Thymus (tissue), 11 donors: ENCODE data around the gene LINGO4. TPM values are rescaled to one million over a fixed set of nuclear protein-coding genes. Genes with fewer than 3 reads are reported as not detected.

Experiments
- DNase-seq, 9 donors: peaks; one replicate each; pipeline ENCODE4 v3.0.0-alpha.2; 2013; ENCODE audit warnings: low spot score in 9 of 9, low read depth in 6 of 9, missing footprints in 1 of 9
- H3K27ac ChIP-seq, 2 donors: one replicate each; pipeline ENCODE4 v1.5.1; 2013; ENCODE audit warnings: control low read depth in 1 of 2, low read depth in 1 of 2, low read length in 1 of 2, mild to moderate bottlenecking in 1 of 2, moderate library complexity in 1 of 2
- H3K27me3 ChIP-seq, 2 donors: one replicate each; pipeline ENCODE4 v1.5.1; 2013; ENCODE audit warnings: low read length in 1 of 2; ENCODE audit not compliant: control insufficient read depth in 2 of 2, insufficient read depth in 1 of 2
- H3K36me3 ChIP-seq, 2 donors: one replicate each; pipeline ENCODE4 v1.5.1; 2013; ENCODE audit warnings: low read length in 1 of 2, mild to moderate bottlenecking in 1 of 2, moderate library complexity in 1 of 2; ENCODE audit not compliant: control insufficient read depth in 2 of 2, insufficient read depth in 2 of 2
- H3K4me1 ChIP-seq, 2 donors: one replicate each; pipeline ENCODE4 v1.5.1; 2013; ENCODE audit warnings: low read length in 2 of 2; ENCODE audit not compliant: control insufficient read depth in 2 of 2, insufficient read depth in 2 of 2
- H3K4me3 ChIP-seq, 2 donors: one replicate each; pipeline ENCODE4 v1.5.1; 2013; ENCODE audit warnings: low read length in 2 of 2, control low read depth in 1 of 2, mild to moderate bottlenecking in 1 of 2
- H3K9me3 ChIP-seq, 2 donors: one replicate each; pipeline ENCODE4 v1.5.1; 2013; ENCODE audit warnings: low read length in 1 of 2, mild to moderate bottlenecking in 1 of 2; ENCODE audit not compliant: control insufficient read depth in 2 of 2, insufficient read depth in 1 of 2
- WGBS: extraction: QIAGEN DNeasy Blood & Tissue Kit; methylation state at CpG from one replicate; pipeline ENCODE4 v1.1.7; 2013; 5-methylcytosine and 5-hydroxymethylcytosine counted together
- polyA plus RNA-seq: library from polyadenylated mRNA; stranded (reverse); fragments of 200-250 nt; gene quantifications from one replicate; pipeline ENCODE4 v1.2.3, GENCODE V29; 2013
- total RNA-seq: library from RNA; stranded (reverse); fragments of 120-200 nt; gene quantifications from one replicate; pipeline ENCODE4 v1.2.4, GENCODE V29; 2013
- donor health status: healthy.

The LINGO4 gene
- total and polyA plus RNA-seq, 2 donors: 0.14 to 0.52 TPM

GRCh38 chr1:151829352-151830046 lies 24.3 kb upstream of the LINGO4 start:
- H3K36me3 ChIP-seq: peaks cover 0 to 3% of the 10 kb centered on the region in 2 donors
- WGBS: 36% methylated on average over 4 of the region's 4 CpGs
- H3K27ac ChIP-seq: peak overlapping the region; percentile 87 to 92
- peaks cover 68 to 98% of the 10 kb centered on the region in 2 donors for H3K4me1 ChIP-seq
- peak overlapping the region in 1 of 2 donors; percentile 5 for H3K4me3 ChIP-seq
- peaks cover 0 to 6% of the 10 kb centered on the region in 2 donors for H3K9me3 ChIP-seq
- DNase-seq: peak in 1 of 9 donors; percentile 48
- no peaks in the 10 kb centered on the region for H3K27me3 ChIP-seq

GRCh38 chr1:151828921-151829320 lies 23.7 kb upstream of the LINGO4 start:
- 1% methylated on average over 12 of the region's 12 CpGs for WGBS
- Histone ChIP-seq H3K36me3 (peaks cover 1 to 3% of the 10 kb centered on the region in 2 donors), H3K27me3 (no peaks in the 10 kb centered on the region), H3K9me3 (peaks cover 0 to 6% of the 10 kb centered on the region in 2 donors), H3K4me3 (peak overlapping the region in 1 of 2 donors; percentile 5), H3K4me1 (peaks cover 64 to 98% of the 10 kb centered on the region in 2 donors), H3K27ac (peak overlapping the region; percentile 87 to 92)
- peak in 1 of 9 donors; percentile 49 for DNase-seq

GRCh38 chr1:151827853-151828252 lies 22.6 kb upstream of the LINGO4 start:
- Histone ChIP-seq H3K9me3 (peaks cover 0 to 6% of the 10 kb centered on the region in 2 donors), H3K4me3 (peak overlapping the region; percentile 18 to 28), H3K36me3 (peaks cover 3 to 8% of the 10 kb centered on the region in 2 donors), H3K4me1 (peaks cover 57 to 98% of the 10 kb centered on the region in 2 donors), H3K27me3 (no peaks in the 10 kb centered on the region), H3K27ac (peak overlapping the region; percentile 56 to 92)
- no peak for DNase-seq
- WGBS: 21% methylated on average over 9 of the region's 9 CpGs

GRCh38 chr1:151825751-151826660 lies 20.8 kb upstream of the LINGO4 start:
- H3K27ac ChIP-seq: peak overlapping the region; percentile 81 to 90
- H3K4me1 ChIP-seq: peaks cover 42 to 100% of the 10 kb centered on the region in 2 donors
- H3K27me3 ChIP-seq: no peaks in the 10 kb centered on the region
- H3K4me3 ChIP-seq: peak overlapping the region; percentile 69 to 89
- peak; percentile 66 to 96 (median 88) for DNase-seq
- peaks cover 0 to 6% of the 10 kb centered on the region in 2 donors for H3K9me3 ChIP-seq
- WGBS: 31% methylated on average over 21 of the region's 21 CpGs
- peaks cover 3 to 13% of the 10 kb centered on the region in 2 donors for H3K36me3 ChIP-seq

GRCh38 chr1:151825204-151825603 lies 20.0 kb upstream of the LINGO4 start:
- H3K36me3 ChIP-seq: peaks cover 7 to 13% of the 10 kb centered on the region in 2 donors
- peaks cover 35 to 100% of the 10 kb centered on the region in 2 donors for H3K4me1 ChIP-seq
- peaks cover 0 to 6% of the 10 kb centered on the region in 2 donors for H3K9me3 ChIP-seq
- no peak for DNase-seq
- peak overlapping the region; percentile 69 to 89 for H3K4me3 ChIP-seq
- H3K27ac ChIP-seq: peak overlapping the region; percentile 81 to 90
- no peaks in the 10 kb centered on the region for H3K27me3 ChIP-seq
- 66% methylated on average over 9 of the region's 9 CpGs for WGBS

GRCh38 chr1:151823175-151823574 lies 18.0 kb upstream of the LINGO4 start:
- peak overlapping the region; percentile 69 to 89 for H3K4me3 ChIP-seq
- no peaks in the 10 kb centered on the region for H3K27me3 ChIP-seq
- 88% methylated on average over 8 of the region's 8 CpGs for WGBS
- no peak for DNase-seq
- H3K4me1 ChIP-seq: peaks cover 38 to 100% of the 10 kb centered on the region in 2 donors
- H3K36me3 ChIP-seq: peaks cover 12 to 13% of the 10 kb centered on the region in 2 donors
- H3K27ac ChIP-seq: peak overlapping the region; percentile 56 to 94
- H3K9me3 ChIP-seq: peaks cover 0 to 6% of the 10 kb centered on the region in 2 donors

- H3K27me3 ChIP-seq: no peaks in the 10 kb centered on the region
- DNase-seq: peak in 1 of 9 donors; percentile 69
- H3K27ac ChIP-seq: peak overlapping the region; percentile 74 to 94
- H3K4me1 ChIP-seq: peaks cover 39 to 100% of the 10 kb centered on the region in 2 donors
- peaks cover 0 to 6% of the 10 kb centered on the region in 2 donors for H3K9me3 ChIP-seq
- H3K4me3 ChIP-seq: peak overlapping the region; percentile 69 to 89
- WGBS: 16% methylated on average over 7 of the region's 7 CpGs
- H3K36me3 ChIP-seq: peaks cover 16 to 17% of the 10 kb centered on the region in 2 donors
These were observed 17.2 kb upstream of the LINGO4 start for GRCh38 chr1:151822404-151822803.

- peaks cover 24 to 31% of the 10 kb centered on the region in 2 donors for H3K36me3 ChIP-seq
- H3K9me3 ChIP-seq: peaks cover 0 to 8% of the 10 kb centered on the region in 2 donors
- H3K27me3 ChIP-seq: no peaks in the 10 kb centered on the region
- H3K27ac ChIP-seq: peak overlapping the region; percentile 77 to 94
- 3% methylated on average over 2 of the region's 2 CpGs for WGBS
- H3K4me1 ChIP-seq: peaks cover 40 to 100% of the 10 kb centered on the region in 2 donors
- peak overlapping the region; percentile 69 to 89 for H3K4me3 ChIP-seq
- DNase-seq: peak in 6 of 9 donors; percentile 53 to 90 (median 78)
These were observed 15.7 kb upstream of the LINGO4 start for GRCh38 chr1:151820940-151821339.
